HepG2 (cell line): ENCODE measurements around the gene ULK3. TPM values are rescaled to one million over a fixed set of nuclear protein-coding genes. Genes with fewer than 3 reads are reported as not detected.
A peak's percentile ranks its signal among the peaks of the same experiment; 100 is the strongest.

ENCODE experiments used
- FOSL1 ChIP-seq: sonication (generic); formaldehyde crosslinking; IDR thresholded peaks from 2 replicates; pipeline ENCODE4 v1.9.0; 2021; ENCODE audit warnings: missing genetic modification reagents, borderline replicate concordance
- HES4 ChIP-seq: sonication (generic); formaldehyde crosslinking; IDR thresholded peaks from 2 replicates; pipeline ENCODE4 v1.9.0; 2021; ENCODE audit warnings: mild to moderate bottlenecking, missing genetic modification reagents, borderline replicate concordance
- KAT2B ChIP-seq: fragments of 150-350 bp; IDR thresholded peaks from 2 replicates; pipeline ENCODE4 v1.6.1; 2014; ENCODE audit warnings: low read depth, low read length, borderline replicate concordance
- MXI1 ChIP-seq: IDR thresholded peaks from 3 replicates; pipeline ENCODE4 v1.6.1; 2012; ENCODE audit warnings: low read depth, low read length, inconsistent platforms, borderline replicate concordance
- NFKBIZ ChIP-seq: IDR thresholded peaks from 2 replicates; pipeline ENCODE4 v1.6.1; 2018; ENCODE audit warnings: missing genetic modification reagents, missing compliant biosample characterization
- NFYC ChIP-seq: IDR thresholded peaks from 2 replicates; pipeline ENCODE4 v1.6.1; 2016; ENCODE audit warnings: missing genetic modification reagents, missing compliant biosample characterization
- PAF1 ChIP-seq: IDR thresholded peaks from 2 replicates; pipeline ENCODE4 v1.6.1; 2016; ENCODE audit warnings: missing genetic modification reagents, missing compliant biosample characterization
- SETDB1 ChIP-seq: sonication (generic); formaldehyde crosslinking; IDR thresholded peaks from 2 replicates; pipeline ENCODE4 v1.5.1; 2020; ENCODE audit warnings: missing genetic modification reagents, mild to moderate bottlenecking, borderline replicate concordance
- SOX13 ChIP-seq, 3 experiments: fragments of 450-650 bp in 1 of 3; sonication (generic) in 1 of 3; formaldehyde crosslinking in 1 of 3; IDR thresholded peaks in 2 of 3; conservative IDR thresholded peaks in 1 of 3; 2 replicates each; pipeline versions ENCODE4 v1.5.0 to v1.6.1; 2016 to 2020; ENCODE audit warnings: antibody characterized with exemption in 1 of 3, mild to moderate bottlenecking in 1 of 3, missing compliant biosample characterization in 1 of 3, missing genetic modification reagents in 1 of 3, moderate library complexity in 1 of 3
- SRSF4 ChIP-seq: fragments of 200-400 bp; formaldehyde crosslinking; IDR thresholded peaks from one replicate; pipeline ENCODE4 v1.6.1; 2018; ENCODE audit warnings: mild to moderate bottlenecking, low read depth, low read length, moderate library complexity; ENCODE audit not compliant: poor library complexity, severe bottlenecking
- SRSF9 ChIP-seq: fragments of 200-400 bp; formaldehyde crosslinking; IDR thresholded peaks from 2 replicates; pipeline ENCODE4 v1.6.1; 2018; ENCODE audit warnings: borderline replicate concordance, mild to moderate bottlenecking, low read depth, low read length; ENCODE audit not compliant: insufficient read depth, poor library complexity, severe bottlenecking
- TOE1 ChIP-seq: sonication (generic); formaldehyde crosslinking; IDR thresholded peaks from 2 replicates; pipeline ENCODE4 v1.4.0; 2020; ENCODE audit warnings: mild to moderate bottlenecking, missing genetic modification reagents
- ZFP41 ChIP-seq: sonication (generic); formaldehyde crosslinking; IDR thresholded peaks from 2 replicates; pipeline ENCODE4 v1.4.0; 2020; ENCODE audit warnings: mild to moderate bottlenecking, missing genetic modification reagents, borderline replicate concordance
- ZHX2 ChIP-seq, 2 experiments: sonication (generic) in 1 of 2; formaldehyde crosslinking in 1 of 2; IDR thresholded peaks; 2 replicates each; pipeline versions ENCODE4 v1.6.1 to v1.9.0; 2014 to 2022; ENCODE audit warnings: antibody characterized with exemption in 1 of 2, borderline replicate concordance in 1 of 2, inconsistent platforms in 1 of 2, low read depth in 1 of 2, missing genetic modification reagents in 1 of 2
- ZMYM2 ChIP-seq: sonication (generic); formaldehyde crosslinking; IDR thresholded peaks from 2 replicates; pipeline ENCODE4 v1.8.0; 2022; ENCODE audit warnings: mild to moderate bottlenecking, missing genetic modification reagents
- ZNF274 ChIP-seq: sonication (generic); formaldehyde crosslinking; IDR thresholded peaks from 2 replicates; pipeline ENCODE4 v1.5.1; 2020; ENCODE audit warnings: mild to moderate bottlenecking, missing genetic modification reagents
- ZNF430 ChIP-seq: sonication (generic); formaldehyde crosslinking; IDR thresholded peaks from 2 replicates; pipeline ENCODE4 v1.9.0; 2021; ENCODE audit warnings: mild to moderate bottlenecking, missing genetic modification reagents
- ZNF543 ChIP-seq: sonication (generic); formaldehyde crosslinking; IDR thresholded peaks from 2 replicates; pipeline ENCODE4 v1.4.0; 2020; ENCODE audit warnings: mild to moderate bottlenecking, missing genetic modification reagents
- ZNF607 ChIP-seq: sonication (generic); formaldehyde crosslinking; IDR thresholded peaks from 2 replicates; pipeline ENCODE4 v1.5.1; 2020; ENCODE audit warnings: missing genetic modification reagents, mild to moderate bottlenecking, borderline replicate concordance
- polyA plus RNA-seq, 8 experiments: library from polyadenylated mRNA; depleted of rRNA in 3 of 8; stranded (reverse) in 7 of 8; unstranded in 1 of 8; fragments of >200 nt; fragmentation: Illumina TruSeq in 4 of 8; extraction: Trizol in 4 of 8; gene quantifications; 2 replicates each; pipeline versions ENCODE4 v1.2.1 to v1.2.3, GENCODE V29; 2011 to 2016; ENCODE audit warnings: low read depth in 4 of 8, missing spikeins in 1 of 8, mixed read lengths in 1 of 8; ENCODE audit not compliant: insufficient read depth in 1 of 8
- total RNA-seq, 5 experiments: library from RNA; depleted of rRNA; stranded (reverse); fragments of >200 nt; fragmentation: Illumina TruSeq; extraction: Trizol; gene quantifications; 2 replicates each; pipeline ENCODE4 v1.2.3, GENCODE V29; 2016; ENCODE audit warnings: low read depth in 1 of 5
- TF ChIP-seq, protein P1 (sequence below): sonication (generic); formaldehyde crosslinking; IDR thresholded peaks from 2 replicates; pipeline ENCODE4 v1.4.0; 2020; ENCODE audit warnings: missing genetic modification reagents

ULK3 gene
- total and polyA plus RNA-seq, 2 of the 13 experiments (the other 11 are each of a cell fraction or from before 2014, with no cell fraction given): 15.2 to 23.7 TPM

DNA sequence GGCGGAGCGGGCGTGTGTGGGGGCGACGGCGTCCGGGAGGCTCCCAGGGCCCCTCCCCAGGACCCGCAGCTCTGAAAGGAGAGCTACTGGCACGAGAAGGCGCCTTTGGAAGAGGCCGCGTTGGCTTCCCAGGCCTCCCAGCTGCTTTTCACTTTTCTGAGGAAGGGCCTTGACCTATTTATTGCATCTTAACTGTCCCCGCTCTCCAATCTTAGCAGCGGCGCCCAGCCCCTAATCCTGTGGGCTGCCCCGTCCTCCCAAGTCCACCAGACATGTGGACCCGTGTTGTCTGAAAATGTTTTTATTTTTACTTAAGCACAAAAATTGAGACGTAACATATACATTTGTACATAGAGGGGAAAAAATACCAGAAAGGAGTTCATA, 481 bp upstream of the ULK3 start (continued):
- no peak for TF ChIP-seq TOE1 (CRISPR knock-in tag)
- no peak for TF ChIP-seq ZNF543 (CRISPR knock-in tag)
- no peak for TF ChIP-seq ZMYM2 (CRISPR knock-in tag)
- TF ChIP-seq MXI1: no peak
- 0 out of 2 replicates have a peak, but pooled peaks have one; percentile 1 for TF ChIP-seq NFKBIZ
- no peak for TF ChIP-seq ZNF607
- 0 out of 2 replicates have a peak, but pooled peaks have one; percentile 3 for TF ChIP-seq ZHX2 (IDR thresholded peaks at IDR 0.05; ENCODE audit: low read depth)
- no peak for TF ChIP-seq ZHX2 (CRISPR knock-in tag; IDR thresholded peaks at IDR 0.05; ENCODE audit: borderline replicate concordance)
- TF ChIP-seq SETDB1: no peak
- TF ChIP-seq ZFP41 (CRISPR knock-in tag): no peak
- TF ChIP-seq ZNF274: 0 out of 2 replicates have a peak, but pooled peaks have one; percentile 4
- TF ChIP-seq NFYC (CRISPR knock-in tag): no peak
- TF ChIP-seq FOSL1: no peak
- TF ChIP-seq KAT2B: no peak
- no peak for TF ChIP-seq SOX13 (IDR thresholded peaks at IDR 0.05)
- TF ChIP-seq SOX13 (CRISPR knock-in tag; conservative IDR thresholded peaks at IDR 0.05 in 1 of 2, IDR thresholded peaks at IDR 0.05 in 1 of 2): no peak
- TF ChIP-seq HES4 (CRISPR knock-in tag): 0 out of 2 replicates have a peak, but pooled peaks have one; percentile 5
- TF ChIP-seq SRSF4: no peak
- TF ChIP-seq SRSF9: no peak
- TF ChIP-seq, protein P1, sequence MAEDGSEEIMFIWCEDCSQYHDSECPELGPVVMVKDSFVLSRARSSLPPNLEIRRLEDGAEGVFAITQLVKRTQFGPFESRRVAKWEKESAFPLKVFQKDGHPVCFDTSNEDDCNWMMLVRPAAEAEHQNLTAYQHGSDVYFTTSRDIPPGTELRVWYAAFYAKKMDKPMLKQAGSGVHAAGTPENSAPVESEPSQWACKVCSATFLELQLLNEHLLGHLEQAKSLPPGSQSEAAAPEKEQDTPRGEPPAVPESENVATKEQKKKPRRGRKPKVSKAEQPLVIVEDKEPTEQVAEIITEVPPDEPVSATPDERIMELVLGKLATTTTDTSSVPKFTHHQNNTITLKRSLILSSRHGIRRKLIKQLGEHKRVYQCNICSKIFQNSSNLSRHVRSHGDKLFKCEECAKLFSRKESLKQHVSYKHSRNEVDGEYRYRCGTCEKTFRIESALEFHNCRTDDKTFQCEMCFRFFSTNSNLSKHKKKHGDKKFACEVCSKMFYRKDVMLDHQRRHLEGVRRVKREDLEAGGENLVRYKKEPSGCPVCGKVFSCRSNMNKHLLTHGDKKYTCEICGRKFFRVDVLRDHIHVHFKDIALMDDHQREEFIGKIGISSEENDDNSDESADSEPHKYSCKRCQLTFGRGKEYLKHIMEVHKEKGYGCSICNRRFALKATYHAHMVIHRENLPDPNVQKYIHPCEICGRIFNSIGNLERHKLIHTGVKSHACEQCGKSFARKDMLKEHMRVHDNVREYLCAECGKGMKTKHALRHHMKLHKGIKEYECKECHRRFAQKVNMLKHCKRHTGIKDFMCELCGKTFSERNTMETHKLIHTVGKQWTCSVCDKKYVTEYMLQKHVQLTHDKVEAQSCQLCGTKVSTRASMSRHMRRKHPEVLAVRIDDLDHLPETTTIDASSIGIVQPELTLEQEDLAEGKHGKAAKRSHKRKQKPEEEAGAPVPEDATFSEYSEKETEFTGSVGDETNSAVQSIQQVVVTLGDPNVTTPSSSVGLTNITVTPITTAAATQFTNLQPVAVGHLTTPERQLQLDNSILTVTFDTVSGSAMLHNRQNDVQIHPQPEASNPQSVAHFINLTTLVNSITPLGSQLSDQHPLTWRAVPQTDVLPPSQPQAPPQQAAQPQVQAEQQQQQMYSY (CRISPR knock-in tag): 0 out of 2 replicates have a peak, but pooled peaks have one; percentile 18
- TF ChIP-seq ZNF430 (CRISPR knock-in tag): peak; percentile 2; the same call in 1 of the 2 replicates
- no peak for TF ChIP-seq PAF1 (CRISPR knock-in tag)
